HepG2 (cell line): ENCODE data around the gene SLX9. TPM values are rescaled to one million over a fixed set of nuclear protein-coding genes. Genes with fewer than 3 reads are reported as not detected.

Experiments used
- ARNT2 ChIP-seq: sonication (generic); formaldehyde crosslinking; IDR thresholded peaks from 2 replicates; pipeline ENCODE4 v1.8.0; 2022; ENCODE audit warnings: mild to moderate bottlenecking, low read depth, missing genetic modification reagents, moderate library complexity
- MED1 ChIP-seq: sonication (generic); formaldehyde crosslinking; IDR thresholded peaks from 2 replicates; pipeline ENCODE4 v1.4.0; 2020; ENCODE audit warnings: missing genetic modification reagents
- MIXL1 ChIP-seq: IDR thresholded peaks from 2 replicates; pipeline ENCODE4 v1.6.1; 2016
- RXRA ChIP-seq: sonication (generic); formaldehyde crosslinking; IDR thresholded peaks from 2 replicates; pipeline ENCODE4 v1.5.1; 2020; ENCODE audit warnings: missing genetic modification reagents
- SAP130 ChIP-seq: IDR thresholded peaks from 2 replicates; pipeline ENCODE4 v1.6.1; 2016; ENCODE audit warnings: low read depth
- TEAD3 ChIP-seq: optimal IDR thresholded peaks from 2 replicates; pipeline ENCODE3; 2016; ENCODE audit warnings: borderline replicate concordance
- ZBTB20 ChIP-seq: sonication (generic); formaldehyde crosslinking; IDR thresholded peaks from 2 replicates; pipeline ENCODE4 v1.8.1; 2023; ENCODE audit warnings: missing genetic modification reagents, low read depth, mild to moderate bottlenecking, borderline replicate concordance
- ZNF20 ChIP-seq: sonication (generic); formaldehyde crosslinking; IDR thresholded peaks from 2 replicates; pipeline ENCODE4 v1.4.0; 2020; ENCODE audit warnings: mild to moderate bottlenecking, moderate library complexity, missing genetic modification reagents
- ZNF431 ChIP-seq: sonication (generic); formaldehyde crosslinking; IDR thresholded peaks from 2 replicates; pipeline ENCODE4 v1.9.0; 2022; ENCODE audit warnings: missing genetic modification reagents, low read depth, mild to moderate bottlenecking, borderline replicate concordance
- ZNF446 ChIP-seq: sonication (generic); formaldehyde crosslinking; IDR thresholded peaks from 2 replicates; pipeline ENCODE4 v1.5.0; 2020; ENCODE audit warnings: mild to moderate bottlenecking, missing genetic modification reagents
- polyA plus RNA-seq, 8 experiments: library from polyadenylated mRNA; depleted of rRNA in 3 of 8; stranded (reverse) in 7 of 8; unstranded in 1 of 8; fragments of >200 nt; fragmentation: Illumina TruSeq in 4 of 8; extraction: Trizol in 4 of 8; gene quantifications; 2 replicates each; pipeline versions ENCODE4 v1.2.1 to v1.2.3, GENCODE V29; 2011 to 2016; ENCODE audit warnings: low read depth in 4 of 8, missing spikeins in 1 of 8, mixed read lengths in 1 of 8; ENCODE audit not compliant: insufficient read depth in 1 of 8
- total RNA-seq, 5 experiments: library from RNA; depleted of rRNA; stranded (reverse); fragments of >200 nt; fragmentation: Illumina TruSeq; extraction: Trizol; gene quantifications; 2 replicates each; pipeline ENCODE4 v1.2.3, GENCODE V29; 2016; ENCODE audit warnings: low read depth in 1 of 5
- TF ChIP-seq, protein P1 (sequence below), 2 experiments: sonication (generic) in 1 of 2; formaldehyde crosslinking in 1 of 2; IDR thresholded peaks; 2 replicates each; pipeline versions ENCODE4 v1.4.0 to v1.6.1; 2016 to 2020; ENCODE audit warnings: borderline replicate concordance in 1 of 2, low read depth in 1 of 2, mild to moderate bottlenecking in 1 of 2, missing genetic modification reagents in 1 of 2
- TF ChIP-seq, protein P2 (sequence below): sonication (generic); formaldehyde crosslinking; IDR thresholded peaks from 2 replicates; pipeline ENCODE4 v1.4.0; 2020; ENCODE audit warnings: mild to moderate bottlenecking, missing genetic modification reagents
- TF ChIP-seq, protein P3 (sequence below): sonication (generic); formaldehyde crosslinking; IDR thresholded peaks from 2 replicates; pipeline ENCODE4 v1.4.0; 2020; ENCODE audit warnings: missing genetic modification reagents, mild to moderate bottlenecking, borderline replicate concordance
- TF ChIP-seq, protein P4 (sequence below): sonication (generic); formaldehyde crosslinking; IDR thresholded peaks from 2 replicates; pipeline ENCODE4 v1.5.1; 2020; ENCODE audit warnings: missing genetic modification reagents, mild to moderate bottlenecking, borderline replicate concordance
- TF ChIP-seq, protein P5 (sequence below): sonication (generic); formaldehyde crosslinking; IDR thresholded peaks from 2 replicates; pipeline ENCODE4 v1.4.0; 2020; ENCODE audit warnings: missing genetic modification reagents

The SLX9 gene
- total and polyA plus RNA-seq, 2 of the 13 experiments (the other 11 are each of a cell fraction or from before 2014, with no cell fraction given): 21.0 to 47.1 TPM

DNA sequence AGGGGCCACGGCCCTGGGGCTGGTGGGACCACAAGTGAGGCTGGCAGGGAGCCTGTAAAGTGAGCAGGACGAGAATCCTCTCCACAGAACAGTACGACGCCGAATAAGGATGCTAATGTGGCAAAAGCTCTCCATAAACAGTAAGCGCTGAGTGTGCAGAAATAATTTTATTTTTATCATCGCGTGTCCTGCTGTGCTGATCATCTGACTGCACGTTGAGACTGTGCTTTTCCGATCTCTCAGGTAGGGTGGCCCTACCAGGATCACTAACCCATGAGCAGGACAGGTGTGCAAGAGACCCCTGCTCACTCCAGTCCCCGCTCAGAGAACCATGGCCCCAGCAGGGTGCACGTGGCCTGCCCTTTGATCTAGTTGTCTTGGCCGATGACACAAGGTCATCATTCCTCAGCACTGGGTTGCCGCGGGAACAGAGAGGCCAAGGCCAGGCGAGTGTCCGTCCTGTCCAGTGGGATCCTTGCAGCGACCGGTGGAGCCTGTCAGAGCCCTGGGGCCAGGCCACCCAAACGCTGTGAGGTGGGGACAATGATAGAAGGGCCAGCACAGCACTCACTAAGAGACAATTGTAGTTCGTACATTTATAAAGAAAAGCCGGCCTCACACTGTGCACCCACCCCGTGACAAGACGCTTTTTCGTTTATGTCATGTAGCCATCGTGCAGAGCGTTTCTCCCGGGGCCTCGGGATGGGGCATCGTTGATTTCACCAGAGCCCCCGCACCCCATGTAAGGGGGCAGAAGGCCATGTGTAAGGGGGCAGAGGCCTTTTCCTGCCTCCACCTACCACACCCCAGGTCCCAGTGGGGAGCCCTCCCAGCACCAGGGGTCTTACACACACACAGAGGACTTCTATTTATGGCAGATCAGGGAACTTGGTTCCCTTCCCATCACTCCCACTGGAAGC lies 81.9 kb downstream of the SLX9 start (continued):
- TF ChIP-seq, protein P1, sequence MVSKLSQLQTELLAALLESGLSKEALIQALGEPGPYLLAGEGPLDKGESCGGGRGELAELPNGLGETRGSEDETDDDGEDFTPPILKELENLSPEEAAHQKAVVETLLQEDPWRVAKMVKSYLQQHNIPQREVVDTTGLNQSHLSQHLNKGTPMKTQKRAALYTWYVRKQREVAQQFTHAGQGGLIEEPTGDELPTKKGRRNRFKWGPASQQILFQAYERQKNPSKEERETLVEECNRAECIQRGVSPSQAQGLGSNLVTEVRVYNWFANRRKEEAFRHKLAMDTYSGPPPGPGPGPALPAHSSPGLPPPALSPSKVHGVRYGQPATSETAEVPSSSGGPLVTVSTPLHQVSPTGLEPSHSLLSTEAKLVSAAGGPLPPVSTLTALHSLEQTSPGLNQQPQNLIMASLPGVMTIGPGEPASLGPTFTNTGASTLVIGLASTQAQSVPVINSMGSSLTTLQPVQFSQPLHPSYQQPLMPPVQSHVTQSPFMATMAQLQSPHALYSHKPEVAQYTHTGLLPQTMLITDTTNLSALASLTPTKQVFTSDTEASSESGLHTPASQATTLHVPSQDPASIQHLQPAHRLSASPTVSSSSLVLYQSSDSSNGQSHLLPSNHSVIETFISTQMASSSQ (IDR thresholded peaks at IDR 0.05; ENCODE audit: low read depth): no peak
- TF ChIP-seq, protein P1 (CRISPR knock-in tag; IDR thresholded peaks at IDR 0.05; ENCODE audit: borderline replicate concordance): 0 out of 2 replicates have a peak, but pooled peaks have one; percentile 41
- TF ChIP-seq ZBTB20 (CRISPR knock-in tag): peak; percentile 39; the same call in 1 of the 2 replicates
- peak; percentile 79 for TF ChIP-seq SAP130
- peak; percentile 93 for TF ChIP-seq RXRA (CRISPR knock-in tag)
- peak; percentile 83 for TF ChIP-seq TEAD3 (CRISPR knock-in tag)
- TF ChIP-seq, protein P2, sequence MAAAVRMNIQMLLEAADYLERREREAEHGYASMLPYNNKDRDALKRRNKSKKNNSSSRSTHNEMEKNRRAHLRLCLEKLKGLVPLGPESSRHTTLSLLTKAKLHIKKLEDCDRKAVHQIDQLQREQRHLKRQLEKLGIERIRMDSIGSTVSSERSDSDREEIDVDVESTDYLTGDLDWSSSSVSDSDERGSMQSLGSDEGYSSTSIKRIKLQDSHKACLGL (CRISPR knock-in tag): no peak
- peak; percentile 75 for TF ChIP-seq MED1 (CRISPR knock-in tag)
- TF ChIP-seq, protein P3, sequence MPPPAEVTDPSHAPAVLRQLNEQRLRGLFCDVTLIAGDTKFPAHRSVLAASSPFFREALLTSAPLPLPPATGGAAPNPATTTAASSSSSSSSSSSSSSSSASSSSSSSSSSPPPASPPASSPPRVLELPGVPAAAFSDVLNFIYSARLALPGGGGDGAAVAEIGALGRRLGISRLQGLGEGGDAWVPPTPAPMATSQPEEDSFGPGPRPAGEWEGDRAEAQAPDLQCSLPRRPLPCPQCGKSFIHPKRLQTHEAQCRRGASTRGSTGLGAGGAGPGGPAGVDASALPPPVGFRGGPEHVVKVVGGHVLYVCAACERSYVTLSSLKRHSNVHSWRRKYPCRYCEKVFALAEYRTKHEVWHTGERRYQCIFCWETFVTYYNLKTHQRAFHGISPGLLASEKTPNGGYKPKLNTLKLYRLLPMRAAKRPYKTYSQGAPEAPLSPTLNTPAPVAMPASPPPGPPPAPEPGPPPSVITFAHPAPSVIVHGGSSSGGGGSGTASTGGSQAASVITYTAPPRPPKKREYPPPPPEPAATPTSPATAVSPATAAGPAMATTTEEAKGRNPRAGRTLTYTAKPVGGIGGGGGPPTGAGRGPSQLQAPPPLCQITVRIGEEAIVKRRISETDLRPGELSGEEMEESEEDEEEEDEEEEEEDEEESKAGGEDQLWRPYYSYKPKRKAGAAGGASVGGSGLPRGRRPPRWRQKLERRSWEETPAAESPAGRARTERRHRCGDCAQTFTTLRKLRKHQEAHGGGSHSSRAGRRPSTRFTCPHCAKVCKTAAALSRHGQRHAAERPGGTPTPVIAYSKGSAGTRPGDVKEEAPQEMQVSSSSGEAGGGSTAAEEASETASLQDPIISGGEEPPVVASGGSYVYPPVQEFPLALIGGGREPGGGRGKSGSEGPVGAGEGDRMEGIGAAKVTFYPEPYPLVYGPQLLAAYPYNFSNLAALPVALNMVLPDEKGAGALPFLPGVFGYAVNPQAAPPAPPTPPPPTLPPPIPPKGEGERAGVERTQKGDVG (CRISPR knock-in tag): peak; percentile 90; the same call in 1 of the 2 replicates
- TF ChIP-seq, protein P4, sequence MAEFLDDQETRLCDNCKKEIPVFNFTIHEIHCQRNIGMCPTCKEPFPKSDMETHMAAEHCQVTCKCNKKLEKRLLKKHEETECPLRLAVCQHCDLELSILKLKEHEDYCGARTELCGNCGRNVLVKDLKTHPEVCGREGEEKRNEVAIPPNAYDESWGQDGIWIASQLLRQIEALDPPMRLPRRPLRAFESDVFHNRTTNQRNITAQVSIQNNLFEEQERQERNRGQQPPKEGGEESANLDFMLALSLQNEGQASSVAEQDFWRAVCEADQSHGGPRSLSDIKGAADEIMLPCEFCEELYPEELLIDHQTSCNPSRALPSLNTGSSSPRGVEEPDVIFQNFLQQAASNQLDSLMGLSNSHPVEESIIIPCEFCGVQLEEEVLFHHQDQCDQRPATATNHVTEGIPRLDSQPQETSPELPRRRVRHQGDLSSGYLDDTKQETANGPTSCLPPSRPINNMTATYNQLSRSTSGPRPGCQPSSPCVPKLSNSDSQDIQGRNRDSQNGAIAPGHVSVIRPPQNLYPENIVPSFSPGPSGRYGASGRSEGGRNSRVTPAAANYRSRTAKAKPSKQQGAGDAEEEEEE (CRISPR knock-in tag): no peak
- TF ChIP-seq ZNF446 (CRISPR knock-in tag): no peak
- TF ChIP-seq MIXL1 (CRISPR knock-in tag): 0 out of 2 replicates have a peak, but pooled peaks have one; percentile 35
- peak; percentile 45; the same call in 1 of the 2 replicates for TF ChIP-seq ARNT2 (CRISPR knock-in tag)
- TF ChIP-seq, protein P5, sequence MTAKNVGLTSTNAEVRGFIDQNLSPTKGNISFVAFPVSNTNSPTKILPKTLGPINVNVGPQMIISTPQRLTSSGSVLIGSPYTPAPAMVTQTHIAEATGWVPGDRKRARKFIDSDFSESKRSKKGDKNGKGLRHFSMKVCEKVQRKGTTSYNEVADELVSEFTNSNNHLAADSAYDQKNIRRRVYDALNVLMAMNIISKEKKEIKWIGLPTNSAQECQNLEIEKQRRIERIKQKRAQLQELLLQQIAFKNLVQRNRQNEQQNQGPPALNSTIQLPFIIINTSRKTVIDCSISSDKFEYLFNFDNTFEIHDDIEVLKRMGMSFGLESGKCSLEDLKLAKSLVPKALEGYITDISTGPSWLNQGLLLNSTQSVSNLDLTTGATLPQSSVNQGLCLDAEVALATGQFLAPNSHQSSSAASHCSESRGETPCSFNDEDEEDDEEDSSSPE (CRISPR knock-in tag): peak; percentile 63; the same call in 1 of the 2 replicates
- no peak for TF ChIP-seq ZNF431 (CRISPR knock-in tag)
- no peak for TF ChIP-seq ZNF20 (CRISPR knock-in tag)
